WTC11 (cell line): Measurements from ENCODE around the gene ASB14.

ENCODE experiments used
- CTCF ChIP-seq: fragments of 200-600 bp; IDR thresholded peaks from 2 replicates; pipeline ENCODE4 v1.8.0; 2022; ENCODE audit warnings: antibody characterized with exemption
- E2F1 ChIP-seq: sonication (generic); formaldehyde crosslinking; IDR thresholded peaks from 2 replicates; pipeline ENCODE4 v1.8.0; 2022; ENCODE audit warnings: mild to moderate bottlenecking, missing genetic modification reagents
- ELF4 ChIP-seq: sonication (generic); formaldehyde crosslinking; IDR thresholded peaks from 2 replicates; pipeline ENCODE4 v1.8.1; 2022; ENCODE audit warnings: low read depth, mild to moderate bottlenecking, moderate library complexity, missing genetic modification reagents
- SMAD4 ChIP-seq: sonication (generic); formaldehyde crosslinking; IDR thresholded peaks from 2 replicates; pipeline ENCODE4 v1.8.0; 2022; ENCODE audit warnings: mild to moderate bottlenecking, missing genetic modification reagents
- USF2 ChIP-seq: sonication (generic); formaldehyde crosslinking; IDR thresholded peaks from 2 replicates; pipeline ENCODE4 v1.8.1; 2023; ENCODE audit warnings: mild to moderate bottlenecking, missing genetic modification reagents, moderate library complexity
- ZNF671 ChIP-seq: fragments of 250-450 bp; sonication (Bioruptor Pico); IDR thresholded peaks from 2 replicates; pipeline ENCODE4 v1.8.0; 2021; ENCODE audit warnings: mild to moderate bottlenecking
- TF ChIP-seq, protein P1 (sequence below): sonication (generic); formaldehyde crosslinking; IDR thresholded peaks from 2 replicates; pipeline ENCODE4 v1.8.0; 2023; ENCODE audit warnings: missing genetic modification reagents

- TF ChIP-seq CTCF (no peak), SMAD4 (CRISPR knock-in tag) (no peak), USF2 (CRISPR knock-in tag) (no peak), ELF4 (CRISPR knock-in tag) (no peak), E2F1 (no peak), ZNF671 (no peak)
- TF ChIP-seq, protein P1, sequence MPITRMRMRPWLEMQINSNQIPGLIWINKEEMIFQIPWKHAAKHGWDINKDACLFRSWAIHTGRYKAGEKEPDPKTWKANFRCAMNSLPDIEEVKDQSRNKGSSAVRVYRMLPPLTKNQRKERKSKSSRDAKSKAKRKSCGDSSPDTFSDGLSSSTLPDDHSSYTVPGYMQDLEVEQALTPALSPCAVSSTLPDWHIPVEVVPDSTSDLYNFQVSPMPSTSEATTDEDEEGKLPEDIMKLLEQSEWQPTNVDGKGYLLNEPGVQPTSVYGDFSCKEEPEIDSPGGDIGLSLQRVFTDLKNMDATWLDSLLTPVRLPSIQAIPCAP (CRISPR knock-in tag) = no peak
Measured at GRCh38 chr3:57298041-57298440, 5.6 kb upstream of the ASB14 start.
